Measurements from ENCODE around the gene KANSL2. TPM values are rescaled to one million over a fixed set of nuclear protein-coding genes. Genes with fewer than 3 reads are reported as not detected.
"Not testable (repeated sequence)": the region's sequence is repeated elsewhere in the genome, so short reads cannot be mapped to it uniquely, and the experiment has no call there.

KANSL2 gene
- total RNA-seq, 2 donors from 2014 or later, result 16.1 to 24.3 TPM

GRCh38 chr12:48682927-48683326 is 889 bp upstream of the KANSL2 start:
- Histone ChIP-seq H3K4me1 (peaks cover 5% of the 10 kb centered on the region), H3K9ac (ENCODE audit: low read depth in 2 of 2, low read length in 2 of 2) (no peak overlapping the region)
- no peak for TF ChIP-seq CTCF (IDR thresholded peaks at IDR 0.05)

GRCh38 chr12:48682533-48682905 is 481 bp upstream of the KANSL2 start:
- intact Hi-C loops (cut with DNase I); DNase-seq; H3K27me3 ChIP-seq; H3K4me1 ChIP-seq; H3K9me3 ChIP-seq; H3K36me3 ChIP-seq: not testable (repeated sequence)
- H3K9ac ChIP-seq (ENCODE audit: low read depth in 2 of 2, low read length in 2 of 2), result peak overlapping the region in 1 of 2 donors; percentile 58
- peak overlapping the region; percentile 98 for H3K4me3 ChIP-seq
- peak overlapping the region; percentile 93 for H3K27ac ChIP-seq

More at GRCh38 chr12:48682927-48683326, 889 bp upstream of the KANSL2 start:
- DNase-seq, result no peak
- H3K4me3 ChIP-seq, result peak overlapping the region; percentile 98
- no peaks in the 10 kb centered on the region for H3K9me3 ChIP-seq
- H3K27me3 ChIP-seq, result no peaks in the 10 kb centered on the region
- H3K36me3 ChIP-seq, result no peaks in the 10 kb centered on the region
- intact Hi-C loops (cut with DNase I), result no loop called here
- no peak overlapping the region for H3K27ac ChIP-seq

- Histone ChIP-seq H3K27me3 (no peaks in the 10 kb centered on the region), H3K4me1 (peaks cover 5% of the 10 kb centered on the region), H3K27ac (peak overlapping the region; percentile 93), H3K9me3 (no peaks in the 10 kb centered on the region), H3K9ac (ENCODE audit: low read depth in 2 of 2, low read length in 2 of 2) (peak overlapping the region; percentile 81 to 82), H3K36me3 (no peaks in the 10 kb centered on the region), H3K4me3 (peak overlapping the region; percentile 98)
- no peak for TF ChIP-seq CTCF (IDR thresholded peaks at IDR 0.05)
- no peak for DNase-seq
- intact Hi-C loops (cut with DNase I), result no loop called here
These were observed 684 bp downstream of the KANSL2 start for GRCh38 chr12:48681399-48681709.

- TF ChIP-seq CTCF (IDR thresholded peaks at IDR 0.05), result no peak
- no peak for DNase-seq
- H3K4me1 ChIP-seq, result peaks cover 5% of the 10 kb centered on the region
- H3K36me3 ChIP-seq, result no peaks in the 10 kb centered on the region
- H3K27me3 ChIP-seq, result no peaks in the 10 kb centered on the region
- peak overlapping the region; percentile 81 to 82 for H3K9ac ChIP-seq (ENCODE audit: low read depth in 2 of 2, low read length in 2 of 2)
- intact Hi-C loops (cut with DNase I), result no loop called here
- H3K9me3 ChIP-seq, result no peaks in the 10 kb centered on the region
- H3K4me3 ChIP-seq, result peak overlapping the region; percentile 98
- no peak overlapping the region for H3K27ac ChIP-seq
These were observed 1.2 kb downstream of the KANSL2 start for GRCh38 chr12:48680861-48681260.

GRCh38 chr12:48678551-48679185 is 3.4 kb downstream of the KANSL2 start:
- Histone ChIP-seq H3K36me3 (no peaks in the 10 kb centered on the region), H3K4me1 (peaks cover 5% of the 10 kb centered on the region), H3K9ac (ENCODE audit: low read depth in 2 of 2, low read length in 2 of 2) (no peak overlapping the region), H3K27ac (no peak overlapping the region), H3K4me3 (no peak overlapping the region), H3K9me3 (no peaks in the 10 kb centered on the region), H3K27me3 (no peaks in the 10 kb centered on the region)
- intact Hi-C loops (cut with DNase I), result no loop called here
- TF ChIP-seq CTCF (IDR thresholded peaks at IDR 0.05), result no peak
- DNase-seq, result no peak

GRCh38 chr12:48671231-48671856 is 10.7 kb downstream of the KANSL2 start:
- Histone ChIP-seq H3K27ac (no peak overlapping the region), H3K9ac (ENCODE audit: low read depth in 2 of 2, low read length in 2 of 2) (no peak overlapping the region), H3K36me3 (peaks cover 22% of the 10 kb centered on the region), H3K27me3 (no peaks in the 10 kb centered on the region), H3K9me3 (no peaks in the 10 kb centered on the region), H3K4me3 (no peak overlapping the region), H3K4me1 (no peaks in the 10 kb centered on the region)
- TF ChIP-seq CTCF (IDR thresholded peaks at IDR 0.05), result no peak
- DNase-seq, result no peak
- intact Hi-C loops (cut with DNase I), result no loop called here
